K562 (cell line): ENCODE data around the gene SIX1.

Source experiments
- CTCF ChIP-seq, 3 experiments: IDR thresholded peaks in 2 of 3; conservative IDR thresholded peaks in 1 of 3; 2 replicates each; pipeline ENCODE4 v1.5.1; 2011 to 2012; ENCODE audit warnings: low read length in 3 of 3, mild to moderate bottlenecking in 3 of 3, control low read depth in 2 of 3, improper control_type of control experiment in 1 of 3, inconsistent platforms in 1 of 3, low read depth in 1 of 3, mixed read lengths in 1 of 3, moderate library complexity in 1 of 3; ENCODE audit not compliant: insufficient read depth in 2 of 3
- EZH2 ChIP-seq: IDR thresholded peaks from 2 replicates; pipeline ENCODE4 v1.6.1; 2012; ENCODE audit warnings: low read depth, mild to moderate bottlenecking, inconsistent platforms, low read length, borderline replicate concordance
- MAX ChIP-seq: sonication (generic); formaldehyde crosslinking; IDR thresholded peaks from 2 replicates; pipeline ENCODE4 v1.9.0; 2022; ENCODE audit warnings: mild to moderate bottlenecking, missing genetic modification reagents
- REST ChIP-seq, 2 experiments: fragments of 450-650 bp; formaldehyde crosslinking in 1 of 2; IDR thresholded peaks; 2 replicates each; pipeline versions ENCODE4 v1.4.0 to v1.6.1; 2014 to 2020; ENCODE audit warnings: mild to moderate bottlenecking in 2 of 2, borderline replicate concordance in 1 of 2, low read depth in 1 of 2
- SETDB1 ChIP-seq: IDR thresholded peaks from one replicate; pipeline ENCODE4 v1.6.1; 2012; ENCODE audit warnings: low read length, control low read depth, inconsistent platforms
- SMAD3 ChIP-seq: fragments of 450-650 bp; formaldehyde crosslinking; conservative IDR thresholded peaks from 2 replicates; pipeline ENCODE4 v1.4.0; 2020; ENCODE audit warnings: mild to moderate bottlenecking
- SMAD4 ChIP-seq: fragments of 250-450 bp; sonication (Bioruptor Pico); conservative IDR thresholded peaks from 2 replicates; pipeline ENCODE4 v1.8.0; 2021; ENCODE audit warnings: inconsistent platforms, mild to moderate bottlenecking, moderate library complexity
- YY1 ChIP-seq, 3 experiments: IDR thresholded peaks; 2 replicates each; pipeline ENCODE4 v1.6.1; 2011; ENCODE audit warnings: low read length in 2 of 3, mild to moderate bottlenecking in 2 of 3, moderate library complexity in 2 of 3, borderline replicate concordance in 1 of 3, control low read depth in 1 of 3, low read depth in 1 of 3; ENCODE audit not compliant: insufficient read depth in 3 of 3, insufficient replicate concordance in 2 of 3, control insufficient read depth in 1 of 3, insufficient read length in 1 of 3; ENCODE audit errors: extremely low read depth in 1 of 3
- ZNF274 ChIP-seq: IDR thresholded peaks from 2 replicates; pipeline ENCODE4 v1.6.1; 2011; ENCODE audit warnings: low read depth, mild to moderate bottlenecking, low read length, moderate library complexity, borderline replicate concordance
- ZNF584 ChIP-seq: fragments of 200-800 bp; sonication (Bioruptor generic); IDR thresholded peaks from 2 replicates; pipeline ENCODE4 v1.6.1; 2016; ENCODE audit warnings: low read depth, mild to moderate bottlenecking, missing genetic modification characterization, missing compliant biosample characterization
- ZNF766 ChIP-seq: fragments of 200-800 bp; sonication (Bioruptor generic); conservative IDR thresholded peaks from 2 replicates; pipeline ENCODE4 v1.6.1; 2016; ENCODE audit warnings: missing genetic modification characterization, missing compliant biosample characterization

- no peak for TF ChIP-seq MAX (CRISPR knock-in tag)
- no peak for TF ChIP-seq SMAD3 (CRISPR knock-in tag)
- TF ChIP-seq ZNF584 (CRISPR knock-in tag): no peak
- TF ChIP-seq CTCF (IDR thresholded peaks at IDR 0.05 in 2 of 3, conservative IDR thresholded peaks at IDR 0.05 in 1 of 3; ENCODE audit: insufficient read depth in 2 of 3, low read depth in 1 of 3, low read length in 3 of 3): no peak
- no peak for TF ChIP-seq EZH2
- TF ChIP-seq ZNF766 (CRISPR knock-in tag): no peak
- no peak for TF ChIP-seq REST (IDR thresholded peaks at IDR 0.05; ENCODE audit: borderline replicate concordance)
- TF ChIP-seq REST (CRISPR knock-in tag; IDR thresholded peaks at IDR 0.05; ENCODE audit: low read depth): no peak
- TF ChIP-seq YY1 (IDR thresholded peaks at IDR 0.05; ENCODE audit: borderline replicate concordance in 1 of 3, control insufficient read depth in 1 of 3, extremely low read depth in 1 of 3, insufficient read depth in 3 of 3, insufficient read length in 1 of 3, insufficient replicate concordance in 2 of 3, low read depth in 1 of 3, low read length in 2 of 3): no peak
- TF ChIP-seq SETDB1: no peak
- no peak for TF ChIP-seq SMAD4 (CRISPR knock-in tag)
- TF ChIP-seq ZNF274: no peak
Observed at GRCh38 chr14:60656686-60657455, 7.6 kb upstream of the SIX1 start.
